PC-3 (cell line): Measurements from ENCODE around the gene CALM1. TPM values are rescaled to one million over a fixed set of nuclear protein-coding genes. Genes with fewer than 3 reads are reported as not detected.

Experiments used
- ATAC-seq: fragments of 200-7000 bp; cut with Tn5 transposase; 2 replicates; pipeline ENCODE4 v1.9.1; 2020; ENCODE audit warnings: mild to moderate bottlenecking, moderate library complexity
- BruUV-seq: library from RNA; stranded (reverse); fragments of 400-500 nt; replicated peaks from 2 replicates; lab custom pipeline; 2021; lab: Mats Ljungman, UMichigan
- CTCF ChIA-PET: fragments of 300-600 bp; sonication (Branson Sonifier 250); formaldehyde crosslinking; loops from one replicate; lab custom pipeline; 2022; ENCODE audit warnings: antibody characterized with exemption; lab: Charles Lee
- POLR2A ChIA-PET: fragments of 300-600 bp; sonication (Branson Sonifier 250); formaldehyde crosslinking; loops from one replicate; lab custom pipeline; 2022; ENCODE audit warnings: antibody characterized with exemption; ENCODE audit not compliant: unreplicated experiment; lab: Charles Lee
- DNase-seq: peaks from one replicate; pipeline ENCODE4 v3.0.0-alpha.2; 2015
- H2AFZ ChIP-seq: fragments of 300-600 bp; sonication (generic); 2 replicates; pipeline ENCODE4 v1.6.0; 2016; ENCODE audit warnings: antibody characterized with exemption, low read length
- H3F3A ChIP-seq: fragments of 300-600 bp; sonication (generic); one replicate; pipeline ENCODE4 v1.6.0; 2017; ENCODE audit warnings: antibody characterized with exemption, low read length, control low read depth, mild to moderate bottlenecking; ENCODE audit not compliant: unreplicated experiment
- H3K27ac ChIP-seq: fragments of 300-600 bp; sonication (generic); 2 replicates; pipeline ENCODE4 v1.5.1; 2016; ENCODE audit warnings: mild to moderate bottlenecking, low read length
- H3K27me3 ChIP-seq: fragments of 300-600 bp; sonication (generic); 2 replicates; pipeline ENCODE4 v1.6.1; 2016; ENCODE audit warnings: low read length, mixed read lengths
- H3K36me3 ChIP-seq: fragments of 300-600 bp; sonication (generic); 2 replicates; pipeline ENCODE4 v1.6.1; 2016; ENCODE audit warnings: low read depth, mixed run types, low read length, mixed read lengths
- H3K4me1 ChIP-seq: fragments of 300-600 bp; sonication (generic); 2 replicates; pipeline ENCODE4 v1.5.1; 2016; ENCODE audit warnings: low read length; ENCODE audit not compliant: insufficient read depth
- H3K4me2 ChIP-seq: fragments of 300-600 bp; sonication (generic); 2 replicates; pipeline ENCODE4 v1.6.0; 2016; ENCODE audit warnings: low read length
- H3K4me3 ChIP-seq: fragments of 300-600 bp; sonication (generic); 2 replicates; pipeline ENCODE4 v1.5.1; 2016; ENCODE audit warnings: mild to moderate bottlenecking, low read length, mixed read lengths
- H3K79me2 ChIP-seq: fragments of 300-600 bp; sonication (generic); 2 replicates; pipeline ENCODE4 v1.6.1; 2017; ENCODE audit warnings: low read length, mixed read lengths
- H3K9ac ChIP-seq: fragments of 300-600 bp; sonication (generic); 2 replicates; pipeline ENCODE4 v1.6.0; 2016; ENCODE audit warnings: mild to moderate bottlenecking, low read length
- H3K9me2 ChIP-seq: fragments of 300-600 bp; sonication (generic); replicated peaks from 2 replicates; pipeline ENCODE4 v1.6.1; 2016; ENCODE audit warnings: mixed run types, low read length, mixed read lengths
- H3K9me3 ChIP-seq: fragments of 300-600 bp; sonication (generic); 2 replicates; pipeline ENCODE4 v1.6.1; 2016; ENCODE audit warnings: low read length, mixed read lengths
- H4K20me1 ChIP-seq: fragments of 300-600 bp; sonication (generic); 2 replicates; pipeline ENCODE4 v1.6.1; 2016; ENCODE audit warnings: low read length, mixed read lengths
- EZH2 ChIP-seq: fragments of 300-600 bp; sonication (generic); IDR thresholded peaks from one replicate; pipeline ENCODE4 v1.6.1; 2017; ENCODE audit warnings: antibody characterized with exemption, mild to moderate bottlenecking, low read length; ENCODE audit not compliant: unreplicated experiment
- EZH2phosphoT487 ChIP-seq: fragments of 300-600 bp; sonication (generic); IDR thresholded peaks from 2 replicates; pipeline ENCODE4 v1.6.1; 2018; ENCODE audit warnings: mild to moderate bottlenecking, antibody characterized with exemption, low read length, borderline replicate concordance
- intact Hi-C: fragments of 100-400 bp; cut with micrococcal nuclease; formaldehyde crosslinking; loops from 2 replicates; pipeline ENCODE4 v1.9.0; 2023
- total RNA-seq: library from RNA; depleted of rRNA; stranded (reverse); fragments of >200 nt; gene quantifications from 2 replicates; pipeline ENCODE4 v1.2.3, GENCODE V29; 2014
- TF ChIP-seq, protein P1 (sequence below): fragments of 300-600 bp; sonication (generic); conservative IDR thresholded peaks from 2 replicates; pipeline ENCODE4 v1.5.1; 2017; ENCODE audit warnings: antibody characterized with exemption, low read depth, mild to moderate bottlenecking, low read length

CALM1 gene
- total RNA-seq, 1 experiment from 2014 or later: 1,162 TPM

DNA sequence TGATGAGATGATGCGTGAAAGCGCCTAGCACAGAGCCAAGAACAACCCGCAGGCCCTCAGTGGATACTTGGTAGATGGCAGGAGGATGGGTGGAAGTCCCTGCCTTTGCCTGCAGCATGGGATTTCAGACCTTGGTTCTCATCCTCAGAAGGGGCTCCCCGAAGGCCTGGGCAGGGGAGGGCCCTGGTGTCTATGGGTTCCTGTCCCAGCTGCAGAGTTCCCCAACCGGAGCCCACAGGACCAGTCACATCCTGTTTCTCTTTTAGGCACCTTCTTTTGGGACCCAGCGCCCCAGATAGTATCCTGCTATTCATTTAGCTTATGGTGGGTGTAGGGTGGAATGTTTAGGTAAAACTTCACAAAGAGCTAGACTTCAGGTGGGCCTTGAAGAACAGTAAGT, 55.5 kb downstream of the CALM1 start:
- Histone ChIP-seq H2AFZ (no peak overlapping the region), H3K4me2 (no peak overlapping the region), H3K4me3 (no peak overlapping the region), H3K9ac (no peak overlapping the region), H3K9me2 (no peaks in the 10 kb centered on the region), H4K20me1 (no peaks in the 10 kb centered on the region), H3K79me2 (no peaks in the 10 kb centered on the region), H3K4me1 (no peaks in the 10 kb centered on the region), H3K9me3 (peaks cover 8% of the 10 kb centered on the region; the same call in 1 of the 2 replicates), H3K36me3 (no peaks in the 10 kb centered on the region), H3K27me3 (no peaks in the 10 kb centered on the region), H3K27ac (no peak overlapping the region), H3F3A (no peaks in the 10 kb centered on the region)
- intact Hi-C loops: loop anchor here (1.0 to 10.0 kb wide), 2 partner anchors 142 to 742 kb away; no protein-coding TSS in a partner anchor
- ChIA-PET CTCF (interaction anchor here (0.6 kb wide), 1 partner anchor 43 kb away, joined by 8 read pairs; no protein-coding TSS in a partner anchor), POLR2A (no interaction called here)
- DNase-seq (no peak), ATAC-seq (no peak)
- no peak for TF ChIP-seq EZH2
- TF ChIP-seq, protein P1, sequence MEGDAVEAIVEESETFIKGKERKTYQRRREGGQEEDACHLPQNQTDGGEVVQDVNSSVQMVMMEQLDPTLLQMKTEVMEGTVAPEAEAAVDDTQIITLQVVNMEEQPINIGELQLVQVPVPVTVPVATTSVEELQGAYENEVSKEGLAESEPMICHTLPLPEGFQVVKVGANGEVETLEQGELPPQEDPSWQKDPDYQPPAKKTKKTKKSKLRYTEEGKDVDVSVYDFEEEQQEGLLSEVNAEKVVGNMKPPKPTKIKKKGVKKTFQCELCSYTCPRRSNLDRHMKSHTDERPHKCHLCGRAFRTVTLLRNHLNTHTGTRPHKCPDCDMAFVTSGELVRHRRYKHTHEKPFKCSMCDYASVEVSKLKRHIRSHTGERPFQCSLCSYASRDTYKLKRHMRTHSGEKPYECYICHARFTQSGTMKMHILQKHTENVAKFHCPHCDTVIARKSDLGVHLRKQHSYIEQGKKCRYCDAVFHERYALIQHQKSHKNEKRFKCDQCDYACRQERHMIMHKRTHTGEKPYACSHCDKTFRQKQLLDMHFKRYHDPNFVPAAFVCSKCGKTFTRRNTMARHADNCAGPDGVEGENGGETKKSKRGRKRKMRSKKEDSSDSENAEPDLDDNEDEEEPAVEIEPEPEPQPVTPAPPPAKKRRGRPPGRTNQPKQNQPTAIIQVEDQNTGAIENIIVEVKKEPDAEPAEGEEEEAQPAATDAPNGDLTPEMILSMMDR: no peak
- no peak for TF ChIP-seq EZH2phosphoT487
- no TSS peak for BruUV-seq

DNA sequence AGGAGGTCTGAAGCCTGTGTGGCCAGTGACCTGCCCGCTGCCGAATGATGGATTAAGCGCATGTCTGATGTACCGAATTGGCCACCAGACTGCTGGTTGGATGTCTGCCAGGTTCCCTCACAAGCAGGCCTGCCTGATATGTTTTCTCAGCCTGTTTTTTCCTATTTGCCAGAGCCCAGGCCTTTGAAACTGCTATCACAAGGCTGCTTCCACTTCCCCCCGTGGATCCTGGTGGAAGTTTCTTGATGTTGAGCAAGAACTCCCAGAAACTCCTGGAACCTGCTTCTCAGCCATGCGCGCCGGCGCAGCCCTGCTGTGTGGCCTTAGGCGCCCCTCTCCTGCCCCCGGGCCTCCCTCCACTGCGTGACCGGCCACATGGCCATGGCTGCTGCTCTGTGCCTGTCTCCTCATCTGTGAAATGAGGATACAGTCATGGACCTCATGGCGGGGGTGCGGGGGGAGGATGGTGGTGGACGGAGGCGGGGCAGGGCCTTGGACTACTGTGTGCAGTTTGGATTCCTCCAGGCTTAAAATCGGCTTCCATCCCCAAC, 56.6 kb downstream of the CALM1 start:
- Histone ChIP-seq H3K79me2 (no peaks in the 10 kb centered on the region), H3K9me3 (no peaks in the 10 kb centered on the region), H3K4me3 (no peak overlapping the region), H3K4me1 (no peaks in the 10 kb centered on the region), H3K27ac (no peak overlapping the region), H3K27me3 (no peaks in the 10 kb centered on the region), H3K36me3 (no peaks in the 10 kb centered on the region), H3K9me2 (no peaks in the 10 kb centered on the region), H3F3A (no peaks in the 10 kb centered on the region), H2AFZ (no peak overlapping the region), H3K4me2 (no peak overlapping the region), H3K9ac (no peak overlapping the region), H4K20me1 (no peaks in the 10 kb centered on the region)
- CTCF ChIA-PET: no interaction called here
- ATAC-seq (no peak), DNase-seq (no peak)
- TF ChIP-seq, protein P1: no peak
- TF ChIP-seq EZH2phosphoT487: no peak
- TF ChIP-seq EZH2: no peak
- BruUV-seq: no TSS peak
- POLR2A ChIA-PET: no interaction called here
- intact Hi-C loops: loop anchor here (10.0 kb wide), 1 partner anchor 741 kb away; no protein-coding TSS in a partner anchor
